ENCODE data around the gene GBGT1. TPM values are rescaled to one million over a fixed set of nuclear protein-coding genes. Genes with fewer than 3 reads are reported as not detected.

GBGT1 gene
- total RNA-seq, 1 experiment from 2014 or later = not detected

DNA sequence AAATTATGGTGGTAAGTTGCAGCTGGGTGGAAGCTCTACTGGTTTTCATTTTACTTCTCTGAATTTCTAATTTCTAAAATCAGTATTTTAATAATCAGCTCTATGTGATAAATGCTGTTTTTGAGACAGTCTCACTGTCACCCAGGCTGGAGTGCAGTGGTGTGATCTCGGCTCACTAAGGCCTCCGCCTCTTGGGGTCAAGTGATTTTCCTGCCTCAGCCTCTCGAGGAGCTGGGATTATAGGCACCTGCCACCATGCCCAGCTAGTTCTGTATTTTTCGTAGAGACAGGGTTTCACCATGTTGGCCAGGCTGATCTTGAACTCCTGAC, 41.1 kb downstream of the GBGT1 start:
- TF ChIP-seq, protein P1, sequence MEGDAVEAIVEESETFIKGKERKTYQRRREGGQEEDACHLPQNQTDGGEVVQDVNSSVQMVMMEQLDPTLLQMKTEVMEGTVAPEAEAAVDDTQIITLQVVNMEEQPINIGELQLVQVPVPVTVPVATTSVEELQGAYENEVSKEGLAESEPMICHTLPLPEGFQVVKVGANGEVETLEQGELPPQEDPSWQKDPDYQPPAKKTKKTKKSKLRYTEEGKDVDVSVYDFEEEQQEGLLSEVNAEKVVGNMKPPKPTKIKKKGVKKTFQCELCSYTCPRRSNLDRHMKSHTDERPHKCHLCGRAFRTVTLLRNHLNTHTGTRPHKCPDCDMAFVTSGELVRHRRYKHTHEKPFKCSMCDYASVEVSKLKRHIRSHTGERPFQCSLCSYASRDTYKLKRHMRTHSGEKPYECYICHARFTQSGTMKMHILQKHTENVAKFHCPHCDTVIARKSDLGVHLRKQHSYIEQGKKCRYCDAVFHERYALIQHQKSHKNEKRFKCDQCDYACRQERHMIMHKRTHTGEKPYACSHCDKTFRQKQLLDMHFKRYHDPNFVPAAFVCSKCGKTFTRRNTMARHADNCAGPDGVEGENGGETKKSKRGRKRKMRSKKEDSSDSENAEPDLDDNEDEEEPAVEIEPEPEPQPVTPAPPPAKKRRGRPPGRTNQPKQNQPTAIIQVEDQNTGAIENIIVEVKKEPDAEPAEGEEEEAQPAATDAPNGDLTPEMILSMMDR (IDR thresholded peaks at IDR 0.05; ENCODE audit: unreplicated experiment) = no peak
- no TSS peak for BruUV-seq (replicated peaks)
- H3K36me3 Mint-ChIP-seq (ENCODE audit: insufficient read depth, unreplicated experiment) = peaks cover 12% of the 10 kb centered on the region
- CTCF ChIA-PET = no interaction called here
- H3K27ac Mint-ChIP-seq (ENCODE audit: unreplicated experiment) = no peak overlapping the region
- H3K4me1 Mint-ChIP-seq (ENCODE audit: low read depth, unreplicated experiment) = peaks cover 18% of the 10 kb centered on the region
- no peak for DNase-seq
- H3K27me3 Mint-ChIP-seq (ENCODE audit: unreplicated experiment) = no peaks in the 10 kb centered on the region
- intact Hi-C loops (cut with micrococcal nuclease; ENCODE audit: unreplicated experiment) = no loop called here
- H3K4me3 Mint-ChIP-seq (ENCODE audit: low read depth, unreplicated experiment) = no peak overlapping the region
- H3K9me3 Mint-ChIP-seq (ENCODE audit: low read depth, unreplicated experiment) = no peaks in the 10 kb centered on the region

DNA sequence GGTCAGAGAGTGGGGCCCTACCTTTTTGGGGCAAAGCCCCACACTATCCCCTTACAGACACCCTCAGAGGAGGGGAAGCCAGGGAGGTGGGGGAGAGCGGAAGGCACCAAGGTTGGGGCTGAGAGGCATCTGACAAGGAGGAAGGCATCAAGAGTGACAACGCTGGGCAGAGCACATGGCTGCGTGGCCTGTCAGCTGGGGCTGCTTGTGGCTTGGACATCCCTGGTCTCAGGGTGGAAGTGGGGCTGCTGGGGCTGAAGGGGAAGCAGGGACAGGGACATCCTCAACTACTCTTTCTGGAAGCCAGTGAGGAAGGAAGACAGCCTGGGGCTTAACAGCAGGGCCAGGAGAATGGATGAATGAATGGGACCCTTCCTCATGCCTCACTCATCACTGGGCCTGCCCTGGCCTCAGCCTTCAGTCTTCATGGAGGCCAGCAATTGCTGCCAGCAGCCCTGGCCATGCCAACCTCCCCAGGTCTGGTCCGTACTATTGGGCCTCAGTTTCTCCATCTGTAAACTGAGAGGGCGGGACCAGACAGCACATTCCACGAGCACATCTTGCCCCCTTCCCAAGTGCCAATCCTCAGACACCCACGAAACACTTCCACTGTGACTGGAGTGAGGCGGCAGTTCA, 41.7 kb downstream of the GBGT1 start:
- CTCF ChIA-PET = no interaction called here
- peaks cover 14% of the 10 kb centered on the region for H3K4me1 Mint-ChIP-seq (ENCODE audit: low read depth, unreplicated experiment)
- H3K27me3 Mint-ChIP-seq (ENCODE audit: unreplicated experiment) = no peaks in the 10 kb centered on the region
- intact Hi-C loops (cut with micrococcal nuclease; ENCODE audit: unreplicated experiment) = no loop called here
- peaks cover 8% of the 10 kb centered on the region for H3K36me3 Mint-ChIP-seq (ENCODE audit: insufficient read depth, unreplicated experiment)
- TF ChIP-seq, protein P1 (IDR thresholded peaks at IDR 0.05; ENCODE audit: unreplicated experiment) = no peak
- no peak overlapping the region for H3K4me3 Mint-ChIP-seq (ENCODE audit: low read depth, unreplicated experiment)
- H3K9me3 Mint-ChIP-seq (ENCODE audit: low read depth, unreplicated experiment) = no peaks in the 10 kb centered on the region
- BruUV-seq (replicated peaks) = no TSS peak
- H3K27ac Mint-ChIP-seq (ENCODE audit: unreplicated experiment) = peak overlapping the region; percentile 14
- DNase-seq = no peak

DNA sequence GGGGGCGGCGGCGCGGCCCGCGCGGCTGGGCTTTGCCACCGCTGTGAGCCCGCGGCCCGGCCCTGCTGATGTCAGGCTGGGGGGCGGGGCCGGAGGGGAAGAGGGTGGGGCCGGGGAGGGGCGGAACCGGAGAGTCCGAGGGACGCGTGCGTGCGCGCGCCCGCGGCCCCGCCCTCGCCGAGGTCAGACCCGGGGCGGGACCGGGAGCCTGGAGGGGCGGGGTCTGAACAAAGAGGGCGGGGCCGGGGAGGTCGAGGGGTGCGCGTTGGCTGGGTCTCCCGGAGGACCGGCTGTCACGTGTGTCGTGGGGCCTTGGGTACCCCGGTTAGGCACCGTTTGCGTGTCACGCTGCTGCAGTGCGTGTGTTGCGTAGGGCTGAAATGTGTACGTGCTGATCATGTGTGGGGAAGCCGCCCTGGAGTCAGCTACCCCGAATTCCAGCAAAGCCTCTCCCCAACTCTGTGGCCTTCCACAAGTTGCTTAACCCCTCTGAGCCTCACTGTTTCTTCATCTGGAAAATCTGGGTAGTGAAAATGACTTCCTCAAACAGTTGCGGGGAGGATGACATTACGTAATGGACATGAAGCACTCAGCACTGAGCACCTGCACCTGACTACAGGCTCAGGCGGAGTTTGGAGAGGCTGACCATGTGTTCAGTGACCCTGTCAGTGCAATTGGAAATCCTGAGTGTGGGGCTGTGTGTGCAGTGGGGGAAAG, 42.4 kb downstream of the GBGT1 start, which contains the start of gene RALGDS:
Gene RALGDS, minus strand, starts transcription at position 43 of the 717 bp plus-strand sequence. CDS start 86 bp downstream, outside the sequence.
- intact Hi-C loops (cut with micrococcal nuclease; ENCODE audit: unreplicated experiment) = no loop called here
- DNase-seq = peak; percentile 82
- Mint-ChIP-seq H3K36me3 (ENCODE audit: insufficient read depth, unreplicated experiment) (peaks cover 8% of the 10 kb centered on the region), H3K27ac (ENCODE audit: unreplicated experiment) (peak within 1 kb of the TSS; percentile 14), H3K4me1 (ENCODE audit: low read depth, unreplicated experiment) (peaks cover 14% of the 10 kb centered on the region), H3K9me3 (ENCODE audit: low read depth, unreplicated experiment) (no peaks in the 10 kb centered on the region), H3K27me3 (ENCODE audit: unreplicated experiment) (no peaks in the 10 kb centered on the region), H3K4me3 (ENCODE audit: low read depth, unreplicated experiment) (peak within 1 kb of the TSS; percentile 63)
- CTCF ChIA-PET = no interaction called here
- no TSS peak for BruUV-seq (replicated peaks)
- TF ChIP-seq, protein P1 (IDR thresholded peaks at IDR 0.05; ENCODE audit: unreplicated experiment) = no peak

GRCh38 chr9:133120501-133121197, 43.1 kb downstream of the GBGT1 start:
- TF ChIP-seq, protein P1 (IDR thresholded peaks at IDR 0.05; ENCODE audit: unreplicated experiment) = no peak
- intact Hi-C loops (cut with micrococcal nuclease; ENCODE audit: unreplicated experiment) = no loop called here
- peaks cover 14% of the 10 kb centered on the region for H3K4me1 Mint-ChIP-seq (ENCODE audit: low read depth, unreplicated experiment)
- H3K27ac Mint-ChIP-seq (ENCODE audit: unreplicated experiment) = no peak overlapping the region
- DNase-seq = no peak
- CTCF ChIA-PET = no interaction called here
- H3K9me3 Mint-ChIP-seq (ENCODE audit: low read depth, unreplicated experiment) = no peaks in the 10 kb centered on the region
- H3K4me3 Mint-ChIP-seq (ENCODE audit: low read depth, unreplicated experiment) = peak overlapping the region; percentile 63
- no peaks in the 10 kb centered on the region for H3K27me3 Mint-ChIP-seq (ENCODE audit: unreplicated experiment)
- peaks cover 8% of the 10 kb centered on the region for H3K36me3 Mint-ChIP-seq (ENCODE audit: insufficient read depth, unreplicated experiment)
- no TSS peak for BruUV-seq (replicated peaks)

Data from Calu3 (cell line).